Tibial nerve (tissue), 4 donors: Measurements from ENCODE around the gene SAPCD2. TPM values are rescaled to one million over a fixed set of nuclear protein-coding genes. Genes with fewer than 3 reads are reported as not detected.

ENCODE experiments used
- DNase-seq, 2 donors: peaks; one replicate each; pipeline ENCODE4 v3.0.0-alpha.2; 2019; ENCODE audit warnings: low spot score in 2 of 2
- H3K27ac ChIP-seq, 4 donors: fragments of 200-600 bp; sonication (generic) in 3 of 4; one replicate each; pipeline ENCODE4 v1.5.1; 2017 to 2019; ENCODE audit warnings: mild to moderate bottlenecking in 1 of 4
- H3K27me3 ChIP-seq, 2 donors: fragments of 200-600 bp; sonication (generic) in 1 of 2; one replicate each; pipeline versions ENCODE4 v1.5.1 to v1.6.0; 2017 to 2019
- H3K36me3 ChIP-seq, 3 donors: fragments of 200-600 bp; sonication (generic); one replicate each; pipeline ENCODE4 v1.5.1; 2018 to 2019
- H3K4me1 ChIP-seq, 4 donors: fragments of 200-600 bp; sonication (generic) in 3 of 4; one replicate each; pipeline ENCODE4 v1.5.1; 2017 to 2019
- H3K4me3 ChIP-seq, 4 donors: fragments of 200-600 bp; sonication (generic) in 3 of 4; one replicate each; pipeline ENCODE4 v1.5.1; 2017 to 2019; ENCODE audit warnings: mild to moderate bottlenecking in 1 of 4, moderate library complexity in 1 of 4
- H3K9me3 ChIP-seq, 4 donors: fragments of 200-600 bp; sonication (generic) in 3 of 4; one replicate each; pipeline ENCODE4 v1.5.1; 2017 to 2019
- EP300 ChIP-seq, 2 donors: sonication (generic); formaldehyde crosslinking; IDR thresholded peaks; one replicate each; pipeline ENCODE4 v1.6.1; 2017; ENCODE audit warnings: antibody characterized with exemption in 2 of 2, mild to moderate bottlenecking in 1 of 2
- POLR2A ChIP-seq, 2 donors: fragments of 450-650 bp; IDR thresholded peaks; one replicate each; pipeline ENCODE4 v1.6.1; 2017; ENCODE audit warnings: antibody characterized with exemption in 2 of 2, mild to moderate bottlenecking in 2 of 2, moderate library complexity in 2 of 2
- WGBS, 2 donors: methylation state at CpG; one replicate each; pipeline ENCODE4 v1.1.5; 2018; 5-methylcytosine and 5-hydroxymethylcytosine counted together
- total RNA-seq, 4 donors: library from RNA; depleted of rRNA; stranded (reverse); fragments of >200 nt; gene quantifications; one replicate each; pipeline ENCODE4 v1.1.0, GENCODE V29; 2016
- TF ChIP-seq, protein P1 (sequence below), 5 experiments: fragments of 200-600 bp in 3 of 5; fragments of 450-650 bp in 2 of 5; sonication (generic) in 3 of 5; IDR thresholded peaks; one replicate each; pipeline ENCODE4 v1.5.1; 2016 to 2019; ENCODE audit warnings: antibody characterized with exemption in 5 of 5, mild to moderate bottlenecking in 3 of 5, moderate library complexity in 2 of 5

Gene SAPCD2
- total RNA-seq, 4 donors from 2014 or later, result 0.22 to 0.90 TPM; not detected in 2

DNA sequence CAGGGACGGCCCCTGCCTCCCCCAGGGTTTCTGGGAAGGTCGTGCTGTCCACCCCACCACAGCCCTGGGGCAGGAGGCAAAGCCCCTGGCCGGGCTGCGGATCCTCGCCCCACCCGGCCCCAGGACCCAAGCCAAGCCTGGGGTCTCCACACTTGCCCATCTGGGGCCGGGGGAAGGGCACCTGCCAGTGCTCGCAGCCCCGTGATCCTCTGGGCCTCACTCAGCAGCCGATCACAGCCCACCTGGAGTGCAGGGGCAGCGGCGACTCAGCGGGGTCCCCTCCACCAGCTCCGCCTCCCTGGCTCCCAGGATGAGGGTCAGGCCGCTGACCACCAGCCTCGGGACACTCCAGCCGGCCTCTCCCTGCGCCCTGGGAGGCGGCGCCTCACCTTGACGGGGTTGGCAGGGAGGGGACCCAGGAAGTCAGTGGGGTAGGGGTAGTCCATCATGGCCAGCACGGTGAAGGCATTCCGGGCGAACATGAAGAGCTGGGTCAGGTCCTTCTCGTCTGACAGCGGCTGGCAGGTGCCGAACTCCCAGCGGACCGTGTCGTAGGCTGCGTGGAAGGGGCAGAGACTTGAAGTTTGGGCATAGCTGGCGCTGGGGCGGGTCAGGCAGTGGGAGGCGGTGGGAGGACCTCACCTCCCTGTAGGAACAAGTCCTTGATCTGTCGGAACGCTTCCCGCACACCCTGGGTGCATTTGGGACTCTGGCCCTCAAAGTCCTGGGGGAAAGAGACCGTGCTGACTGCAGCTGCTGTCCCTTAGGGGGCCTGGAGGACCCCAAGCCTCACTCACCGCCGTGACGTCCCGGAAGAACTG lies 42.4 kb upstream of the SAPCD2 start:
- H3K4me1 ChIP-seq, result peaks cover 0 to 19% (median 6%) of the 10 kb centered on the region in 4 donors
- H3K36me3 ChIP-seq, result peaks cover 0 to 57% (median 11%) of the 10 kb centered on the region in 3 donors
- H3K27ac ChIP-seq, result no peak overlapping the region
- WGBS, 2 donors, result 92% methylated on average over 23 to 28 of the region's 42 CpGs
- H3K27me3 ChIP-seq, result no peaks in the 10 kb centered on the region
- TF ChIP-seq EP300 (IDR thresholded peaks at IDR 0.05) (no peak), POLR2A (IDR thresholded peaks at IDR 0.05) (no peak)
- TF ChIP-seq, protein P1, sequence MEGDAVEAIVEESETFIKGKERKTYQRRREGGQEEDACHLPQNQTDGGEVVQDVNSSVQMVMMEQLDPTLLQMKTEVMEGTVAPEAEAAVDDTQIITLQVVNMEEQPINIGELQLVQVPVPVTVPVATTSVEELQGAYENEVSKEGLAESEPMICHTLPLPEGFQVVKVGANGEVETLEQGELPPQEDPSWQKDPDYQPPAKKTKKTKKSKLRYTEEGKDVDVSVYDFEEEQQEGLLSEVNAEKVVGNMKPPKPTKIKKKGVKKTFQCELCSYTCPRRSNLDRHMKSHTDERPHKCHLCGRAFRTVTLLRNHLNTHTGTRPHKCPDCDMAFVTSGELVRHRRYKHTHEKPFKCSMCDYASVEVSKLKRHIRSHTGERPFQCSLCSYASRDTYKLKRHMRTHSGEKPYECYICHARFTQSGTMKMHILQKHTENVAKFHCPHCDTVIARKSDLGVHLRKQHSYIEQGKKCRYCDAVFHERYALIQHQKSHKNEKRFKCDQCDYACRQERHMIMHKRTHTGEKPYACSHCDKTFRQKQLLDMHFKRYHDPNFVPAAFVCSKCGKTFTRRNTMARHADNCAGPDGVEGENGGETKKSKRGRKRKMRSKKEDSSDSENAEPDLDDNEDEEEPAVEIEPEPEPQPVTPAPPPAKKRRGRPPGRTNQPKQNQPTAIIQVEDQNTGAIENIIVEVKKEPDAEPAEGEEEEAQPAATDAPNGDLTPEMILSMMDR (IDR thresholded peaks at IDR 0.05), result no peak
- H3K9me3 ChIP-seq, result no peaks in the 10 kb centered on the region
- no peak overlapping the region for H3K4me3 ChIP-seq
- DNase-seq, result no peak

DNA sequence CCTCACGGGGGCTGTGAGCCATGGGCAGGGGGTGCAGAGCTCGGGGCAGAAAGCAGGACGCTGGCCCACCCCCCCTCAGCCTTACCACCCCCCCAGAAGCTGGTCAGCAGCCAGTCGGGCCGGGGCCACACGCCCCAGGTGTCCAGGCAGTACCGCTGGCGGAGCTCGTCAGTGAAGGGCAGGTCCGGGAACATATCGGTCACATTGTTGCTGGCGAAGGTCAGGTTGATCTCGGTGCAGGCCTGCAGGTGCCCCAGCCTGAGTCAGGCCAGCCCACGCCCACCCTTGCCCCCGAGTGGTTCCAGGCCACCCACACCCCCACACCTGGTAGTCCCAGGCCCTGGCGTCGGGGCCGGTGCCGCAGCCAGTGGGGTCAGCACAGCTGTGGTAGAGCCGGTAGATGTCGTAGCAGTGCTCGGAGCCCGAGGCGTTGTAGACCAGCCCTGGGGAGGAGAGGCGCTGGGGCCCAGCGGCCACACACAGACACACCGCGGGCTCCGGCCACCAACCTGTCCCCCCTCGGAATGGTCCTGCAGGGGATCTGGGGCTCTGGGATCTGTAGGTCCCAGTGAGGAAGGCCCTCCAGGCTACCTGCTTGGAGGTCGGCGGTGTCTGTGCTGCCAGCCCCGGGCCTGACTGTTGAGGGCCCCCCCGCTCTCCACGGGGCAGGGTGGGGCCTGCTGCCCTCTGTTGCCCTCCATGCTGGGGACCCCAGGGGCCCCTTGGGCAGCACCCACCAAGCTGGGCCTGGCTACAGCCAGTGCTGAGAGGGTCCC lies 41.6 kb upstream of the SAPCD2 start:
- peaks cover 0 to 65% (median 18%) of the 10 kb centered on the region in 3 donors for H3K36me3 ChIP-seq
- H3K9me3 ChIP-seq, result no peaks in the 10 kb centered on the region
- H3K27me3 ChIP-seq, result no peaks in the 10 kb centered on the region
- DNase-seq, result no peak
- H3K4me3 ChIP-seq, result no peak overlapping the region
- 89 to 90% methylated on average over 29 to 30 of the region's 35 CpGs for WGBS, 2 donors
- peaks cover 0 to 19% (median 6%) of the 10 kb centered on the region in 4 donors for H3K4me1 ChIP-seq
- no peak overlapping the region for H3K27ac ChIP-seq
- no peak for TF ChIP-seq POLR2A (IDR thresholded peaks at IDR 0.05)
- TF ChIP-seq EP300 (IDR thresholded peaks at IDR 0.05), result no peak
- TF ChIP-seq, protein P1 (IDR thresholded peaks at IDR 0.05), result no peak

GRCh38 chr9:137110911-137111787 lies 40.8 kb upstream of the SAPCD2 start:
- H3K9me3 ChIP-seq, result no peaks in the 10 kb centered on the region
- H3K36me3 ChIP-seq, result peaks cover 0 to 73% (median 18%) of the 10 kb centered on the region in 3 donors
- DNase-seq, result no peak
- H3K4me1 ChIP-seq, result peaks cover 0 to 19% (median 6%) of the 10 kb centered on the region in 4 donors
- WGBS, 2 donors, result 78 to 80% methylated on average over 28 of the region's 28 CpGs
- H3K27me3 ChIP-seq, result no peaks in the 10 kb centered on the region
- no peak overlapping the region for H3K27ac ChIP-seq
- H3K4me3 ChIP-seq, result no peak overlapping the region
- TF ChIP-seq EP300 (IDR thresholded peaks at IDR 0.05) (no peak), POLR2A (IDR thresholded peaks at IDR 0.05) (no peak)
- TF ChIP-seq, protein P1 (IDR thresholded peaks at IDR 0.05), result no peak

- H3K9me3 ChIP-seq, result no peaks in the 10 kb centered on the region
- DNase-seq, result no peak
- H3K36me3 ChIP-seq, result peaks cover 0 to 81% (median 26%) of the 10 kb centered on the region in 3 donors
- no peak overlapping the region for H3K4me3 ChIP-seq
- TF ChIP-seq, protein P1 (IDR thresholded peaks at IDR 0.05), result no peak
- TF ChIP-seq POLR2A (IDR thresholded peaks at IDR 0.05) (no peak), EP300 (IDR thresholded peaks at IDR 0.05) (no peak)
- H3K27me3 ChIP-seq, result no peaks in the 10 kb centered on the region
- peaks cover 0 to 19% (median 6%) of the 10 kb centered on the region in 4 donors for H3K4me1 ChIP-seq
- WGBS, 2 donors, result 88 to 90% methylated on average over 32 to 35 of the region's 38 CpGs
- no peak overlapping the region for H3K27ac ChIP-seq
These were observed 40.0 kb upstream of the SAPCD2 start for GRCh38 chr9:137110147-137110910.
